ES-I3 (cell line): ENCODE measurements around the gene RNU1-2.
"Not testable (repeated sequence)": the region's sequence is repeated elsewhere in the genome, so short reads cannot be mapped to it uniquely, and the experiment has no call there.

ENCODE experiments used
- H3K36me3 ChIP-seq: 2 replicates; pipeline ENCODE4 v1.6.1; 2013; ENCODE audit warnings: mild to moderate bottlenecking, low read length, control low read depth, moderate library complexity; ENCODE audit not compliant: insufficient read depth
- H3K4me1 ChIP-seq: 2 replicates; pipeline ENCODE4 v1.6.1; 2013; ENCODE audit warnings: mild to moderate bottlenecking, control low read depth, low read length; ENCODE audit not compliant: insufficient read depth
- H3K9ac ChIP-seq: 2 replicates; pipeline ENCODE4 v1.6.1; 2013; ENCODE audit warnings: low read depth, mild to moderate bottlenecking, low read length, moderate library complexity
- H3K9me3 ChIP-seq: 2 replicates; pipeline ENCODE4 v1.6.1; 2013; ENCODE audit warnings: mild to moderate bottlenecking, low read length, moderate library complexity; ENCODE audit not compliant: control insufficient read depth, insufficient read depth

The RNU1-2 gene

GRCh38 chr1:16895598-16896315 is at the start of gene RNU1-2:
Gene RNU1-2, plus strand, starts transcription at chr1:16895980.
- H3K9me3 ChIP-seq, H3K4me1 ChIP-seq, H3K36me3 ChIP-seq: not testable (repeated sequence)
- peak within 1 kb of the TSS; percentile 40 for H3K9ac ChIP-seq

GRCh38 chr1:16856201-16856600 is 39.6 kb upstream of the RNU1-2 start:
- H3K4me1 ChIP-seq, H3K9ac ChIP-seq, H3K9me3 ChIP-seq, H3K36me3 ChIP-seq: not testable (repeated sequence)

- not testable (repeated sequence) for H3K9me3 ChIP-seq, H3K36me3 ChIP-seq
These were observed 36.4 kb upstream of the RNU1-2 start for GRCh38 chr1:16859167-16860041.

GRCh38 chr1:16860048-16860447 is 35.7 kb upstream of the RNU1-2 start:
- not testable (repeated sequence) for H3K9me3 ChIP-seq, H3K4me1 ChIP-seq, H3K36me3 ChIP-seq
- peak overlapping the region; percentile 15; the same call in 1 of the 2 replicates for H3K9ac ChIP-seq

More at GRCh38 chr1:16859167-16860041, 36.4 kb upstream of the RNU1-2 start:
- H3K9ac ChIP-seq: peak overlapping the region; percentile 17; the same call in 1 of the 2 replicates
- H3K4me1 ChIP-seq: not testable (repeated sequence)

- H3K36me3 ChIP-seq, H3K9me3 ChIP-seq, H3K9ac ChIP-seq, H3K4me1 ChIP-seq: not testable (repeated sequence)
These were observed 33.9 kb upstream of the RNU1-2 start for GRCh38 chr1:16861832-16862245.

GRCh38 chr1:16862415-16862814 is 33.4 kb upstream of the RNU1-2 start:
- H3K4me1 ChIP-seq, H3K9me3 ChIP-seq, H3K9ac ChIP-seq, H3K36me3 ChIP-seq: not testable (repeated sequence)

- H3K9ac ChIP-seq, H3K36me3 ChIP-seq: not testable (repeated sequence)
These were observed 32.8 kb upstream of the RNU1-2 start for GRCh38 chr1:16863024-16863423.

GRCh38 chr1:16866926-16867707 is 28.7 kb upstream of the RNU1-2 start:
- H3K9me3 ChIP-seq, H3K36me3 ChIP-seq, H3K9ac ChIP-seq, H3K4me1 ChIP-seq: not testable (repeated sequence)

More at GRCh38 chr1:16863024-16863423, 32.8 kb upstream of the RNU1-2 start:
- H3K4me1 ChIP-seq, H3K9me3 ChIP-seq: not testable (repeated sequence)

GRCh38 chr1:16868787-16869186 is 27.0 kb upstream of the RNU1-2 start:
- H3K36me3 ChIP-seq, H3K9ac ChIP-seq, H3K9me3 ChIP-seq, H3K4me1 ChIP-seq: not testable (repeated sequence)

GRCh38 chr1:16869996-16870395 is 25.8 kb upstream of the RNU1-2 start:
- not testable (repeated sequence) for H3K9ac ChIP-seq, H3K4me1 ChIP-seq, H3K9me3 ChIP-seq, H3K36me3 ChIP-seq

GRCh38 chr1:16871171-16871570 is 24.6 kb upstream of the RNU1-2 start:
- H3K36me3 ChIP-seq, H3K4me1 ChIP-seq, H3K9me3 ChIP-seq: not testable (repeated sequence)
- peak overlapping the region; percentile 62; the same call in 1 of the 2 replicates for H3K9ac ChIP-seq

GRCh38 chr1:16872152-16873075 is 23.4 kb upstream of the RNU1-2 start:
- not testable (repeated sequence) for H3K9me3 ChIP-seq, H3K36me3 ChIP-seq, H3K4me1 ChIP-seq
- peak overlapping the region; percentile 62; the same call in 1 of the 2 replicates for H3K9ac ChIP-seq

GRCh38 chr1:16873076-16873879 is 22.5 kb upstream of the RNU1-2 start:
- H3K4me1 ChIP-seq, H3K36me3 ChIP-seq, H3K9me3 ChIP-seq: not testable (repeated sequence)
- peak overlapping the region; percentile 62 for H3K9ac ChIP-seq
